Right lung (tissue), 10 donors: ENCODE data around the gene ANKK1. TPM values are rescaled to one million over a fixed set of nuclear protein-coding genes. Genes with fewer than 3 reads are reported as not detected.

ENCODE experiments used
- DNase-seq, 2 donors: peaks; one replicate each; pipeline ENCODE4 v3.0.0-alpha.2; 2013
- long read RNA-seq, 8 donors: transcript quantifications; one replicate each; lab custom pipeline, GENCODE V29; 2026
- polyA plus RNA-seq, 5 donors: library from polyadenylated mRNA; unstranded; fragments of 120-200 nt; gene quantifications; one replicate each; pipeline versions ENCODE4 v1.2.1 to v1.2.3, GENCODE V29; 2013; ENCODE audit warnings: inconsistent platforms in 1 of 5, low replicate concordance in 1 of 5; ENCODE audit not compliant: insufficient read length in 5 of 5, insufficient read depth in 1 of 5

The ANKK1 gene, protein sequence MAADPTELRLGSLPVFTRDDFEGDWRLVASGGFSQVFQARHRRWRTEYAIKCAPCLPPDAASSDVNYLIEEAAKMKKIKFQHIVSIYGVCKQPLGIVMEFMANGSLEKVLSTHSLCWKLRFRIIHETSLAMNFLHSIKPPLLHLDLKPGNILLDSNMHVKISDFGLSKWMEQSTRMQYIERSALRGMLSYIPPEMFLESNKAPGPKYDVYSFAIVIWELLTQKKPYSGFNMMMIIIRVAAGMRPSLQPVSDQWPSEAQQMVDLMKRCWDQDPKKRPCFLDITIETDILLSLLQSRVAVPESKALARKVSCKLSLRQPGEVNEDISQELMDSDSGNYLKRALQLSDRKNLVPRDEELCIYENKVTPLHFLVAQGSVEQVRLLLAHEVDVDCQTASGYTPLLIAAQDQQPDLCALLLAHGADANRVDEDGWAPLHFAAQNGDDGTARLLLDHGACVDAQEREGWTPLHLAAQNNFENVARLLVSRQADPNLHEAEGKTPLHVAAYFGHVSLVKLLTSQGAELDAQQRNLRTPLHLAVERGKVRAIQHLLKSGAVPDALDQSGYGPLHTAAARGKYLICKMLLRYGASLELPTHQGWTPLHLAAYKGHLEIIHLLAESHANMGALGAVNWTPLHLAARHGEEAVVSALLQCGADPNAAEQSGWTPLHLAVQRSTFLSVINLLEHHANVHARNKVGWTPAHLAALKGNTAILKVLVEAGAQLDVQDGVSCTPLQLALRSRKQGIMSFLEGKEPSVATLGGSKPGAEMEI
- polyA plus RNA-seq = 1 to 10 TPM in 1 of 5 donors, under 1 TPM in 4; 0.22 to 1.2 (median 0.45) TPM
- long read RNA-seq, donor 1 = 0 reads
- long read RNA-seq, donor 2 = 0 reads
- long read RNA-seq, donor 3 = 0 reads
- long read RNA-seq, donor 4 = 0 reads
- long read RNA-seq, donor 5 = 0 reads
- long read RNA-seq, donor 6 = 0 reads
- long read RNA-seq, donor 7 = 0 reads
- long read RNA-seq, donor 8 = 0 reads

DNA sequence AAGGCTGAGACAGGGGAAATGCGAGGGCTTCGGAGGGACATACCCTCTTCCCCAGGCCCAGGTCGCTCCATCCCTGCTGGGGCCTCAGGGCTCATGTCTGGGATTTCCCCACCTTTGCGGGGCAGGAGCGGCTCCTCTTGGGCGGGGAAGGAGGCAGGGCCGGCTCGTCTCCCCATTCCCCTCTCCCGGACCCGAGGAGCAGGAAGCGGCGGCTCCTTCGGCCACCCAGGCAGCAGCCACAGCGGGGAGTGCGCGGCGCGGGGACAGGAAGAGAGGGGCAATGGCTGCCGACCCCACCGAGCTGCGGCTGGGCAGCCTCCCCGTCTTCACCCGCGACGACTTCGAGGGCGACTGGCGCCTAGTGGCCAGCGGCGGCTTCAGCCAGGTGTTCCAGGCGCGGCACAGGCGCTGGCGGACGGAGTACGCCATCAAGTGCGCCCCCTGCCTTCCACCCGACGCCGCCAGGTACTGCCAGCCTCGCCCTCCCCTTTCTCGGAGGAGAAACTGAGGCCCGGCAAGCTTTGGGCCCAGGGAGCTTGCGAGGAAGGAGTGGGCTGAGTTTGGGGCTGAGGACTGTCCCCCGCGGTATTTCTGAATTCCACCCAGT, at the start of gene ANKK1:
Gene ANKK1 (plus strand): TSS at position 175 of the 607 bp plus-strand sequence. CDS start 106 bp downstream, at position 281.
- peak in 1 of 2 donors; percentile 6 for DNase-seq

DNA sequence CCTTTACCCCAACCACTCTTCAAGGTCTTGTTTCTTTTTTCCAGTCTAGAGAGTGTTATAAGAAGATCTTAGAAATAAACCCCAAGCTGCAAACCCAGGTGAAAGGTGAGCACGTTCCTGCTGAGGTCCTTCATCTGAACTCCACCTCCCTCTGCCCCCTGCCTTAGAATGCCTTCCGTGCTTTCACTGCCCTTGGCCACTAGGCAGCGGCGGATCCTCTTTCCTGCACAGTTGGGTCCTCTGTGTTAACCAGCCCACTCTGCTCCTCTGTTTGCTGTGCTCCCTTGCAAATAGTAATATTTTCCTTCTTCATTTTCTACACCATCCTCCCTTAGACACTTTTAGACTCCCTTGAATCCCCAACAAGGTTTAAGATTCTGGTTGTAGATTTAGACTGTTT, 48.8 kb upstream of the ANKK1 start:
- DNase-seq = no peak

DNA sequence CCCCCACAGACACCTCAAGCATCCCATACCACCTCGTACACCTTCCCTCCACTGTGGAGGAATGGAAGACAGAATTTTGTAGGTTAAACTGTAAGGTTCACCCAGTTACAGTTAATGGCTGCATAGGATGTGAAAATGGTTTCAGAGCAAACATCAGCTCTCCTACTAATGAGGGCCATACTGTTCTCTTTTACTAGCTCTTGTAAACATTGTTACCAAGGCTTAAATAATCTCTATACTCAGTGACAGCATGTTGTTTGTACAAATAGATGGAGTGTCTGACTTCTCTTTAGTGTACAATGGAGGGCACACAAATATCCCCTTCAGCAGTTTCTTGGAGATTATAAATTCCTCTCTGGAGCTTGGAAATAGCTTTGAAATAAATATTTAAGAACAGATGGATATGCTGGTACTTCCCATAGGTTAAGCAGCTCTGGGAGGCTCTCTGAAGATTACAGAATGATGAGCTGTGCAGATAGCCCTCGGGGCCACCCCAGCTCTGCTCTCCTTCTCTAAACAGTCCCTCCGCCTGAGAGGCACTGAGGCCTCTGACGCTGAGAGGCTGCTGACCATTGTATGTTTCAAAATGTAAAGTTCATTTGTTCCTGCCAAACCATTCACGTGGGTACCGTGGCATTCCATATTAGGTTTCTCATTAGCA, 47.5 kb upstream of the ANKK1 start:
- no peak for DNase-seq

DNA sequence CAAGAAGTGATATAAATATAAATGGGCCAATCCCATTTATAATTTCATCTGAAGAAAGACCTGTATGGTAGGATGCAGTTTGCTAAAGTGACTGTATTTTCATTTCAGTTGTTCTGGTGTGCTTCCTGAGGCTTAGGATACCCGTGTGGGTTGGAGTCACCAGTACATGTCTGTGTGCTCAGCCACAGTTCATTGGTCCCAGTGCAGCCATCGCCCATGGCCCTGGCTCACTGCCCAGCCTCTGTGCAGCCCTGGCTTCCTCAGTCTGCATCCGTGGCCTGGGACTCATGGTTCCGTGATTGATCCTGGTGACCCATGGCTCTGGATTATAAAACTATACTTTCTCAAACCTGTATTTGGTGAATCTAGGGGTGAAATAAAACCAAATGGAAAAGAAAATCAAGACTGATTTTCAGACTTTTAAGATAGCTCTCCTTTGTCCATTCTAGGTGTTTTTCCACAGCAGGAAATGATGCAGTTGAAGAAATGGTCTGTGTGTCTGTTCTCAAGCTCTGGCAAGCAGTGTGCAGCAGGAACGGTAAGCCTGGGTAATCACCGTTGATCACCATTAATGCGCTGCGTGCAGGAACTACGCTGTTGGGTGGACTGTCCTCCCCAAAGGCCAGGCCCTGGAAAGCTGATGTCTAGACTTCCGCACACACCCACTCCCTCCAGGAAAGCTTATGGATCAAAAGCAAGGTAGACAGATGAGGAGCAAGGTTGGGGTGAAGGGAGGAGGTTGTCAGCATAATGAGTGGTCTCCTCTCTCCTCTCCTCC, 46.0 kb upstream of the ANKK1 start:
- DNase-seq = no peak

DNA sequence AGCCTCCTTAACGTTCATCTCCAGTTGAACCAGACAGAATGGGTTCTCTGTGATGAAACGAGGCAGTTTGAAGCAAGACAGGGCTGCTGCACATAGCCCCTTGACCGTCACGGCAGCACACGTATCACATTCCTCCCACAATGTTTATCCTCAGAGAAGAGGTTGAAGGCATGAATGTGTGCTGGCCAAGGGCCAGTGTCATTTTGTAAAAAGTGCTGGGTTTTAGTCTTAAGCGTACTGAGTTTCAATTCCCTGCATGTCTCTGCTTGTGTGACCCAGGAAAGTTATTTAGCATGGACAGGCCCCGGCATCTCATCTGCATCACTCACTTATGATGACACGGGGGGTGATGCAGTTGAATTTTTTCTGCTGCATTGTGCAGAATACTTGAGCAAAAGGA, 41.6 kb upstream of the ANKK1 start:
- DNase-seq = no peak

DNA sequence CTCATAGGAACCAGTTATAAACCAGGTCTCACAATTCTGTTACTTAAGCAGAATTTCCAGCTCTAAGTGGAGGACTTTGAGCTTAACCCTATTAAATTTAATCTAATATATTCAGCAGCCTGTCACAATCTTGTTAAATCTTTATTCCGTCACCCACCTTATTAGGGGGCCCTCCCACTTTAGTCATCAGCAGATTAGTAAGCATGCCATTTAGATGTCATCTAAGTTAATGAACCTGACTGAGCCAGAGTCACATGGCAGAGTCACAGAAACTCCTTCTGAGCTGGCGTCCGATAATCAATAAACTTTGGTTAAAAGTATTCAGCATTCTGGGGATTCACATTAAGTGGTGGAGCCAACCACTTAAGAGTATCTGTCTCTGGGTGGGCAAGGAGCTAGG, 38.1 kb upstream of the ANKK1 start:
- no peak for DNase-seq

DNA sequence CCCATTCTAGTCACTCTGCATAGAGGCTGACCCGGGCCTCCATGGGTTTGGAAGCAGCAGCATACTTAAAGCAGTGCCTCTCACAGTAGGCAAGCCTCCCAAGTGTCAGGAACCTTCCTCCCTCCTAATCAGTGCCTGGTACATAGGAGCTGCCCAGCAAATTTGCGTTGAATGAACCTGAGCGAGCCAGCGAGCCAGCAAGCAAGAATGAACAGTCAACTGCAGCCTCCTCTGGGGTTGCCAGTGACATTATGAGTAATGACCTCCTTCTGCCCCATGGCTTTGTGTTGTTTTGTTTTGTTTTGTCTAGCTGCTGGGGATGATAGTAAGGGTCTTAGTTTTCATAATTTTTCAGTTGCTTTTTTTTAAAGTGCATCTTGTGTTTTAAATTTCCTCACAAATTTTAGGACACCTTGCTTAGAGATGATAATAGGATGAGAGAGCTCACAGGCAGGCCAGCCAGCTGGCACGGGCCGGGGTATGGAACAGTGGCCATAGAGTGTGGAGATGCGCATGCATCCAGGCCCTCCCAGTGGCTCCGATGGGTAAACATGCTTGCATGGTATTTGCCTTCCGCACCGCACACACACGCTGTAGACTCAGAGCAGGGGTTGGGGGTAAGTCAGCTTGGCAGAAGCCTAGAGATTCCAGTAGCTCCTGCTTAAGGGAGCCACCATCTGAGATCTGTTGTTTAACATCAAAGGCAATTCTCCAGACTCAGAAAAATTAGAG, 37.1 kb upstream of the ANKK1 start:
- no peak for DNase-seq

DNA sequence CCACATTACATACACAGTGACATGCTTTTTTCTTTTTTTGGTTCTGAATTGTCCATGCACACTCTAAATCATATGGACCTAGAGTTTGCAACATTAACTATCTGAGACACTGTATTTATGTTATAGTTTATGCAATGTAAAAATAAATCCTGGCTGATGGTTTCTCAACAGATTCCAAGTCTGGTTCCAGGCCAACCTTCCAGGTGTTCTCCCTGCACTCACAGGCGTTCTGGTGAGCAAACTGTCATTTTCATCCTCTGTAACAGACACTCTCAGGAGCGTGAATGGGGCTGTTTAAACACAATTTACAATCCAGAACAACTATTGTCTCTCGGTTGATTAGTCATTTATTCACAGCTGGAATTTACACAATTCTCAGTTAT, 36.5 kb upstream of the ANKK1 start:
- no peak for DNase-seq

DNA sequence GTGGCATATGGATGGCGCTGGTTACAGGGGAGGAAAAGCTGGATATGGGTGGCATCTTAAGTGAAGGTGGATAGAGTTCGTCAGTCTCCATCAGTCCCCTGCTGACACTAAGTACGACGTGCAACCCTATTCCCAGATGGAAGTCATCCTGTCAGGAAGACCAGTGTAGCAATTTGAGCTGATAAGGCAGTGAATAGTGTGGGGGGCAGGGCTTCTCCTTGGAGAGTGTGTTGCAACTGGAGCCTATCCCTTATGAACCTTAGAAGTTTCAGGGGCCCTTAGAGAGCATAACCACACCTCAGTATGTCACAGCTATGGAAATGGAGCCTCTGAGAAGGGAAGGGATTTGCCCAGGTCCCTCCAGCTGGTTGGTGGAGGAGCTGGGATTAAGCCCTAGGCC, 36.1 kb upstream of the ANKK1 start:
- no peak for DNase-seq

DNA sequence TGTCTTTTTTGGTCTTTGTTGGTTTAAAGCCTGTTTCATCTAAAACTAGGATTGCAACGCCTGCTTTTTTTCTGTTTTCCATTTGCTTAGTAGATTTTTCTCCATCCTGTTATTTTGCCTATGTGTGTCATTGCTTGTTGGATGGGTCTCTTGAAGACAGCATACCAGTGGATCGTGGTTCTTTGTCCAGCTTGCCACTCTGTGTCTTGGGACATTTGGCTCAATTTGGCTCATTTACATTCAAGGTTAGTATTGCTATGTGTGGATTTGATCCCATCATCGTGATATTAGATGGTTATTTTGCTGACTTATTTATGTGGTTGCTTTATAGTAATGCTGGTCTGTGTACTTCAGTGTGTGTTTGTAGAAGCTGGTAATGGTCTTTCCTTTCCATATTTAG, 31.4 kb upstream of the ANKK1 start:
- DNase-seq = no peak

DNA sequence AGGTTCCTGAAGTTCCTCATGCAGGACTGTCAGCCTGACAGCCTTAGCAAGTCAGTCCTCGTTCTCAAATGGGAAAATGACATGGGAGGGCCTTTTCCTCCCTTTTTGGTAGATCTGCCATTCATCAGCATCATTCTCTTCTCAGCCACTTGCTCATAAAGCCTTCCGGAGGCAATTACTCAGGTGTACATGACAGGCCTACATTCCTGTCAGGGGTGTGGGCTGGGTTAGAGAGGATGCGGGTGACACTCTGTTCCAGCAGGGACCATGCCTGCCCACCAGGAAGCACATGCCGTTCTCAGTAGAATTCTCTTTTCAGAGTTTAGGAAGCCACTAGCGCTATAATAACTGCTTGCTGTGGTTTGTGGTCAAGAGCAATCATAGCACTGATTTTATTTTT, 24.2 kb upstream of the ANKK1 start:
- no peak for DNase-seq

DNA sequence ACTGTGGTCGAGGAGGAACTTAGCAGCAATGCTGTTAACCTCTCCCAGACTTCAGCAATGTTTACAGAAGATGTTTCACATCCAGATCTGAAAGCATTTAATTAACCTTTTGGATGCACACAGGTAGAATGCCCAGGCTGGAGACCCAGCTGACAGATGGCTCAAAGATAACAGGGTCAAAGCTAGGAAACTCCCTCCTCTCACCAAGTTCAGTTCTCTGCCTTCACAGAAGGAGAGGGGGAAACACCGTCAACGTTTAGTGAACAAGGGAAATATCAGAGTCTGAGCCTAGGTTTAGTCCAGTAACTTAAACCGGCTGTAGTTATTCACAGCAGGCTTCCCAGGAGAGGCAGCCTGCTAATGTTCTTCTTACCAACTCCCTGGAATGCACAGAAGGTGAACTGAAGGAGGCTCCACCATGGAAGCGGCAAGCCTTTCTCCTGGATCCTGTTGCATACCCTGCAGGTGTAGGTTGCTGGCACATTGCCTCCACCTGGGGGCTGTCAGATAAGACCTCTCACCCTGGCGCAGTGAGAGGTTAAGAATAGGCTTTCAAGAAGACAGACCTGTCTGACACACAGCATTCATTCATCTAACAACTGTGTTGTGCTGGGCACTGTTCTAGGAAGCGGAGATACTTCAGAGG, 23.5 kb upstream of the ANKK1 start:
- DNase-seq = no peak

DNA sequence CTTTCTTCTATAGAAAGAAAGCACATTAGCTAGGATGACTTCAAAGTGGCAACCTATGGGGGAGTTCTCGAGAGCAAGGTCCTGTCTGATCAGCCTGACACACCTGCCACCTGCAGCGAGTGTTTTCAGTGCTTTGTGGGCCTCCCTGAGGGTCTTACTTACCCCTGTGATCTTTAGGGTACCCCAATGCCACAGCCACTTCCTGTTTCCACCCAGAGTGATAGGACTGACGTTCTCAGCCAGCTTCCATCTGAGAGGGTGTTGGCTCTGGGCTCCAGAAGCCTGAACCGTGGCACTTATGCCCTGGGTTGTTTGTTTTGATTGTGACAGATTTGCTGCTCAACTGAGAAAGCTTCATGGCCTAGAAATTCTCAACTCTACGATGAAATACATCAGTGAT, 21.7 kb upstream of the ANKK1 start:
- DNase-seq = no peak

DNA sequence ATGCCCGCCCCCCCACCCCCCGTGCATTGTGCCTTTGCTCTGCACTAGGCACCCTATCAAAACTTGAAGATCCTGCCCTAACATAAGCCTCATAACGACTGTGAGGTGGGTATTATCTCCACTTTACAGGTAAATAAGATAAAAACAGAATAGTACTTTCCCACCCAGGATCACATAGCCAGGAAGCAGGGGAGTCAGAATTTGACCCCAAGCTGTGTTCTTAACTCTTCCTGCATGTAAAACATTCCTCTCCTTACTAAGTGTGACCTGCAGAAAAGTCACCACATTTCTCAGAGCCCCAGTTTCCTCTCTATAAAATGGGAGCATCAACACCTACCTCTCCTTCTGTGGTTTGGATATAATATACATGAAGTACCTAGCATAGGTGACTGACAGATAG, 18.2 kb upstream of the ANKK1 start:
- DNase-seq = no peak

DNA sequence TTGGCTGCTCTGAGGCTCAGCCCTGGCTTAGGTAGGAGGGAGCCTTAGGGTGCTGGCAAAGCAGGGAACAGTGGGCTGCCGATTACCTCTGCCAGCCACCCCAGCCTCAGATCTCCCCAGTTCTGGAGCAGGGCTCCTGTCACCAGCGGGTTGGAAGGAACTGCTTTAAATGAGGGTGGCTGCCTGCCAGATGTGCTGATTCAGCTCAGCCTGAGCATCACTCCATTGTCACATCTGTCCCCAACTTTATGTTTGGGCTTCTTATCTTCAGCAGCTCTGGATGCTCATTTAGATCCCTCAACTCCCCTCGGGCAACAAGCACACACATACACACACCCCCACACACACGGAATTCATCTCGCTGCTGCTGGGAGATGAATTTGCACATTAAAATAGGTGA, 16.9 kb upstream of the ANKK1 start:
- DNase-seq = no peak

DNA sequence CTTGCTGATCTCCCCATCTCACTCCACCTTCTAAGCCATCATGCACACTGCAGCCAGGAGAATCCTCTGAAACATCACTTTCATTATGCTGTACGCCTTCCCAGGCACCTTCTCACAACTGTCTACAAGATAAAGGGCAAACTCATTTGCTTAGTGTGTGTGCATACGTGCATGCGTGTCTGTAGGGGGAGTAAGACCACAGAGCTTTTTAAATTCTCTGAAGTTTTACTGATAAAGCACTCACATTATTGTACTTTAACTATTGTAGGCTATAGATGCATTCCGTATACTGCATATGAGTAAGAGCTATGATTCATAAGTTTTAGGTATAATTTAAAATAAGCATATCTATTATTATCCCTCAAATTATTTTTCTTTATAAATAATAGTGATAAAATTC, 15.3 kb upstream of the ANKK1 start:
- no peak for DNase-seq

DNA sequence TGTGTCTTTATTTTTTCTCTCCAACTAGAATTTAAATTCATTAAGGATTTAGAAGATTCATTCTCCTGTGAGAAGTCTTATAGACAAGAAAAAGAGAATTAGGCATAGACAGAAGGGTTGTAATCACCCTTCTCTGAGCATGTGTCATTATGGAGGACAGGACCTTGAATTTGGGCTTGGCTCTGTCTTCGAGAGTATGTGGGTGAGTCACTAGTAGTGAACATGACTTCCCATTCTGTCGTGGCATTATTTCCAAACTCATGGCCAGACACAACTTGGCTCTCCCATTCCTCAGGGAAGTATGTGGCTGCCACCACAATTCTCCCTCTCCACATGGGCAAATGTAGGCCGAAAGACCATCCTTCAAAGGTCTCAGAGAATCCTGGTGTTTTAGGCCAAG, 14.3 kb upstream of the ANKK1 start:
- no peak for DNase-seq

DNA sequence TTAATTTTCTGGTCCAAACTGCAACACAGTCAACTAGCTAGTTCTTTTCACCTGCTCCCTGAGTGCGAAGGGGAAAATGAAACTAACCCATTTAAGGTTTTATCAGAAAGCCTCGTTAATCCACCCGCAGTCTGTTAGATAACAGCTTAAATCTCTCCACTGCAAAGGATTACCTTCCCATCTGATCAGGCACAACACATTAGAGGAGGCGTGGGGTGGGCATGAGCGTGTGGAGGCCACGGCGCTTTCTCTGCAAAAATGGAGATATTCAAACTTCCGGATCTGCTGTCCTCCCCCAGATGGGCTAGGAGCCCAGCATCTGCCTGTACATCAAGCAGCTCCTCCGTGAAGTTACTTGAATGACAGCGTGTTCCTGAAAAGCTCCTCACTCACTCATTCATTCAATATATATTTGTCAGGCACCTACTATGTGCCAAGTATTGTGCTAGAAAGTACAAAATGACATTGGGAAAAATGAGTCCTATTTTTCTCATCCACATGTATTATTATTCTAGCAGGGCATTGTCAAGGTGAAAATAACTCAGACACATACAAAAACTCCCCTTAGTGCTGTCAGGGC, 13.5 kb upstream of the ANKK1 start:
- no peak for DNase-seq

DNA sequence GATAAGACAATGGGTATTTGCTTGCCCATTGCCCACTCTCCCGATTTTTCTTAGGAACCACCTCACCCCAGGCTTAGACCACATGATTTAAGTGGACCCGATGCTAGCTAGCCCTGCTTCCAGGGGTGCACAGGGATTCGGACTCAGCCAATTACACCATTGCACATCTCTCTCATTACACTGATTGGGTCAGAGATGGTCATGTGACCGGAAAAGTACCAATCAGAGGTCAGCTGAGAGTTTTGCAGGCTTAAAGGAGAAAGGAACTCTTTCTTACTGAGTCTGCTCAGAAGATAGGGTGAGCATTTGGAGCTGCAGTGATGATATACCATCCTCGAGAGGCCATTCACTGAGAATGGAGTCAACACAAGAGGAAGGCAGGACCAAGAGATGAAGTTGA, 12.2 kb upstream of the ANKK1 start:
- no peak for DNase-seq
